ENCODE data around the gene NKRF.

GRCh38 chrX:119636419-119636818 lies 30.2 kb upstream of the NKRF start:
- TF ChIP-seq, protein P1, sequence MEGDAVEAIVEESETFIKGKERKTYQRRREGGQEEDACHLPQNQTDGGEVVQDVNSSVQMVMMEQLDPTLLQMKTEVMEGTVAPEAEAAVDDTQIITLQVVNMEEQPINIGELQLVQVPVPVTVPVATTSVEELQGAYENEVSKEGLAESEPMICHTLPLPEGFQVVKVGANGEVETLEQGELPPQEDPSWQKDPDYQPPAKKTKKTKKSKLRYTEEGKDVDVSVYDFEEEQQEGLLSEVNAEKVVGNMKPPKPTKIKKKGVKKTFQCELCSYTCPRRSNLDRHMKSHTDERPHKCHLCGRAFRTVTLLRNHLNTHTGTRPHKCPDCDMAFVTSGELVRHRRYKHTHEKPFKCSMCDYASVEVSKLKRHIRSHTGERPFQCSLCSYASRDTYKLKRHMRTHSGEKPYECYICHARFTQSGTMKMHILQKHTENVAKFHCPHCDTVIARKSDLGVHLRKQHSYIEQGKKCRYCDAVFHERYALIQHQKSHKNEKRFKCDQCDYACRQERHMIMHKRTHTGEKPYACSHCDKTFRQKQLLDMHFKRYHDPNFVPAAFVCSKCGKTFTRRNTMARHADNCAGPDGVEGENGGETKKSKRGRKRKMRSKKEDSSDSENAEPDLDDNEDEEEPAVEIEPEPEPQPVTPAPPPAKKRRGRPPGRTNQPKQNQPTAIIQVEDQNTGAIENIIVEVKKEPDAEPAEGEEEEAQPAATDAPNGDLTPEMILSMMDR (conservative IDR thresholded peaks at IDR 0.05; ENCODE audit: low read length) = no peak
- no peak for TF ChIP-seq EZH2phosphoT487 (IDR thresholded peaks at IDR 0.05; ENCODE audit: borderline replicate concordance, low read depth, low read length)

All from OCI-LY7 (cell line).